ENCODE results near the gene TENT5A.
"Not testable (repeated sequence)": the region's sequence is repeated elsewhere in the genome, so short reads cannot be mapped to it uniquely, and the experiment has no call there.

Gene TENT5A

DNA sequence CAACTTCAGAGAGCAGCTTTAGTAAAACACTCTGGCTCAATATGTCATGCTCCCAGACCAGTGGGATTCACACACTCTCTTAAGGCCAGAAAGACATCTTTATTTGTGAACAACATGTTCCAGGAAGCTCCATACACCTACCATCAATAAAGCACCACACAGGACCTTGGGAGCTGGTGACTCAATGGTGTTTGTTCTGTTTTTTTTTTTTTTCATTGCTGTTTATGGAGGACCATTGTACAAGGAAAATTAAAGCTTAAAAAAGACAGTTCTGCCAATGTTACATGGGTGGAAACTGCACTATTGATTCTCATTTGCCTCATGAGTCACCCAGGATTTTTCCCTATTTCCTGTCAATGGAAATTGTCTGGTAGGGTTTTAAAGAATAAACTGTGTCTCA lies 36.3 kb upstream of the TENT5A start:
- Histone ChIP-seq H3K4me1 (ENCODE audit: control insufficient read depth, insufficient read depth, low read length) (peaks cover 50% of the 10 kb centered on the region), H3K9me3 (ENCODE audit: control insufficient read depth, insufficient read depth, low read length) (no peaks in the 10 kb centered on the region), H3K27me3 (ENCODE audit: control insufficient read depth, insufficient read depth, low read length) (no peaks in the 10 kb centered on the region), H3K27ac (ENCODE audit: low read depth, low read length) (no peak overlapping the region), H3K36me3 (ENCODE audit: control insufficient read depth, insufficient read depth, low read length) (no peaks in the 10 kb centered on the region), H3K4me3 (ENCODE audit: low read depth, low read length) (no peak overlapping the region), H3K9ac (ENCODE audit: low read depth, low read length) (no peak overlapping the region)

- H3K4me3 ChIP-seq (ENCODE audit: low read depth, low read length), result no peak overlapping the region
- H3K4me1 ChIP-seq (ENCODE audit: control insufficient read depth, insufficient read depth, low read length), result peaks cover 52% of the 10 kb centered on the region
- H3K27ac ChIP-seq (ENCODE audit: low read depth, low read length), result no peak overlapping the region
- no peak overlapping the region for H3K9ac ChIP-seq (ENCODE audit: low read depth, low read length)
- H3K27me3 ChIP-seq (ENCODE audit: control insufficient read depth, insufficient read depth, low read length), result no peaks in the 10 kb centered on the region
- no peaks in the 10 kb centered on the region for H3K36me3 ChIP-seq (ENCODE audit: control insufficient read depth, insufficient read depth, low read length)
- no peaks in the 10 kb centered on the region for H3K9me3 ChIP-seq (ENCODE audit: control insufficient read depth, insufficient read depth, low read length)
Observed at GRCh38 chr6:81787313-81788068, 35.0 kb upstream of the TENT5A start.

DNA sequence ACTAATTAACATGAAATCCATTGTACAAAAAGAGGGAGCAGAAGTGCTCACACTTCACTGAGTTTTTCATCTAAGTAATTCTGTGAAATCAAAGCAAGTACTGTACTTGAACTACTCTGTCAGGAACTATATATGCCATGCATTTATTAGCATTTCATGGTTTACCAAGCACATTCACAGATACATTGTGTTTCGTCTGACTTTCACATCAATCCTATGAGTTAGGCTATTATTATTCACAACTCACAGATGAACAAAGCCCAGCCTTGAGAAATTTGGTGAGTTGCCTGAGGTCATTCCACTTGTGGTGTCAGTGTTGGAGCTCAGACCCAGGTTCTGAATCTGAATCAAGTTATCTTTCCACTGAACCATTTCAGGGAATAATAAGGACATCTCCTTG lies 33.7 kb upstream of the TENT5A start:
- Histone ChIP-seq H3K4me3 (ENCODE audit: low read depth, low read length) (no peak overlapping the region), H3K27ac (ENCODE audit: low read depth, low read length) (no peak overlapping the region), H3K9me3 (ENCODE audit: control insufficient read depth, insufficient read depth, low read length) (no peaks in the 10 kb centered on the region), H3K4me1 (ENCODE audit: control insufficient read depth, insufficient read depth, low read length) (peaks cover 52% of the 10 kb centered on the region), H3K9ac (ENCODE audit: low read depth, low read length) (no peak overlapping the region), H3K27me3 (ENCODE audit: control insufficient read depth, insufficient read depth, low read length) (no peaks in the 10 kb centered on the region), H3K36me3 (ENCODE audit: control insufficient read depth, insufficient read depth, low read length) (no peaks in the 10 kb centered on the region)

DNA sequence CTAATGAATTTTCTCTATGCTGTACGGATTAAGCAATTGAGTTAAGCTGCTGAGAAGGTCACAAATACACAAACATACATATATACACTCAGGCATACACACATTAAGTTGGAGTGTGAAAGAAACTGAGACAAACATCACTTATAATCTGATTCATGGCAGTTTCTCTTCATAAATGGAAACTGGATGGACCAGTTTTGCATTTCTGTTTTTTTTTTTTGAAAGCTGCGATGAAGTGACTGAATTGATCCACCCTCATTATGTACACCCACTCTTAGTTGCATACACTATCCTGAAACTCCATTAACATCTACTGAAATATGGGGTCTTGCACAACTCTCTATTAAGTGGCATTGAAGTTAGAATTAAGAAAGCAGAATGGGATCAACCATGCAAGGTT lies 32.9 kb upstream of the TENT5A start:
- no peaks in the 10 kb centered on the region for H3K9me3 ChIP-seq (ENCODE audit: control insufficient read depth, insufficient read depth, low read length)
- no peaks in the 10 kb centered on the region for H3K27me3 ChIP-seq (ENCODE audit: control insufficient read depth, insufficient read depth, low read length)
- no peak overlapping the region for H3K27ac ChIP-seq (ENCODE audit: low read depth, low read length)
- H3K4me3 ChIP-seq (ENCODE audit: low read depth, low read length), result no peak overlapping the region
- no peak overlapping the region for H3K9ac ChIP-seq (ENCODE audit: low read depth, low read length)
- peaks cover 44% of the 10 kb centered on the region for H3K4me1 ChIP-seq (ENCODE audit: control insufficient read depth, insufficient read depth, low read length)
- H3K36me3 ChIP-seq (ENCODE audit: control insufficient read depth, insufficient read depth, low read length), result no peaks in the 10 kb centered on the region

DNA sequence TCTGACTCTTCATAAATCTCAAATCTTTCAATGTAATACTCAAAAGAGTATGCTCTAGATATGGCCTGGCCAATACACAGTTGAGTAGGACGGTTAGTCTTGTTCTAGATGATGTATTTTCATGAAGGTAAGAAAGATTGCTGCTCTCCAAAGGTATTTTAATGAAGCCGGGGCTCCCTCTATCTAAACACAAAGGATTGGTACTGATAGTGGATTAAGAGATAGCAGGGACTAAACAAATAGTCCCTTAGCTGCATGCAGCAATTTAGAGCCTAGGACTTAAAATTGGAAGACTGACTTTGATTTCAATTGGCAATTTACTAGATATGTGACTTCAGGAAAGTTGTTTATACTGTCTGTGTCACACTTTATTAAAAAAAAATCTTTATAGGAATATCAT lies 31.4 kb upstream of the TENT5A start:
- H3K4me1 ChIP-seq (ENCODE audit: control insufficient read depth, insufficient read depth, low read length), result peaks cover 30% of the 10 kb centered on the region
- H3K27ac ChIP-seq (ENCODE audit: low read depth, low read length), result no peak overlapping the region
- H3K9ac ChIP-seq (ENCODE audit: low read depth, low read length), result no peak overlapping the region
- no peaks in the 10 kb centered on the region for H3K27me3 ChIP-seq (ENCODE audit: control insufficient read depth, insufficient read depth, low read length)
- no peaks in the 10 kb centered on the region for H3K36me3 ChIP-seq (ENCODE audit: control insufficient read depth, insufficient read depth, low read length)
- H3K4me3 ChIP-seq (ENCODE audit: low read depth, low read length), result no peak overlapping the region
- no peaks in the 10 kb centered on the region for H3K9me3 ChIP-seq (ENCODE audit: control insufficient read depth, insufficient read depth, low read length)

- H3K9me3 ChIP-seq (ENCODE audit: control insufficient read depth, insufficient read depth, low read length), result no peaks in the 10 kb centered on the region
- no peak overlapping the region for H3K4me3 ChIP-seq (ENCODE audit: low read depth, low read length)
- H3K36me3 ChIP-seq (ENCODE audit: control insufficient read depth, insufficient read depth, low read length), result no peaks in the 10 kb centered on the region
- H3K27ac ChIP-seq (ENCODE audit: low read depth, low read length), result no peak overlapping the region
- H3K9ac ChIP-seq (ENCODE audit: low read depth, low read length), result no peak overlapping the region
- peaks cover 14% of the 10 kb centered on the region for H3K4me1 ChIP-seq (ENCODE audit: control insufficient read depth, insufficient read depth, low read length)
- H3K27me3 ChIP-seq (ENCODE audit: control insufficient read depth, insufficient read depth, low read length), result no peaks in the 10 kb centered on the region
Observed at GRCh38 chr6:81781624-81782023, 29.1 kb upstream of the TENT5A start.

GRCh38 chr6:81777586-81778268 lies 25.2 kb upstream of the TENT5A start:
- Histone ChIP-seq H3K36me3 (ENCODE audit: control insufficient read depth, insufficient read depth, low read length) (no peaks in the 10 kb centered on the region), H3K9ac (ENCODE audit: low read depth, low read length) (no peak overlapping the region), H3K4me3 (ENCODE audit: low read depth, low read length) (no peak overlapping the region), H3K4me1 (ENCODE audit: control insufficient read depth, insufficient read depth, low read length) (no peaks in the 10 kb centered on the region), H3K27me3 (ENCODE audit: control insufficient read depth, insufficient read depth, low read length) (no peaks in the 10 kb centered on the region), H3K9me3 (ENCODE audit: control insufficient read depth, insufficient read depth, low read length) (no peaks in the 10 kb centered on the region), H3K27ac (ENCODE audit: low read depth, low read length) (no peak overlapping the region)

- not testable (repeated sequence) for H3K36me3 ChIP-seq (ENCODE audit: control insufficient read depth, insufficient read depth, low read length); H3K27me3 ChIP-seq (ENCODE audit: control insufficient read depth, insufficient read depth, low read length); H3K9ac ChIP-seq (ENCODE audit: low read depth, low read length); H3K4me1 ChIP-seq (ENCODE audit: control insufficient read depth, insufficient read depth, low read length); H3K9me3 ChIP-seq (ENCODE audit: control insufficient read depth, insufficient read depth, low read length); H3K4me3 ChIP-seq (ENCODE audit: low read depth, low read length); H3K27ac ChIP-seq (ENCODE audit: low read depth, low read length)
Observed at GRCh38 chr6:81776219-81776618, 23.7 kb upstream of the TENT5A start.

DNA sequence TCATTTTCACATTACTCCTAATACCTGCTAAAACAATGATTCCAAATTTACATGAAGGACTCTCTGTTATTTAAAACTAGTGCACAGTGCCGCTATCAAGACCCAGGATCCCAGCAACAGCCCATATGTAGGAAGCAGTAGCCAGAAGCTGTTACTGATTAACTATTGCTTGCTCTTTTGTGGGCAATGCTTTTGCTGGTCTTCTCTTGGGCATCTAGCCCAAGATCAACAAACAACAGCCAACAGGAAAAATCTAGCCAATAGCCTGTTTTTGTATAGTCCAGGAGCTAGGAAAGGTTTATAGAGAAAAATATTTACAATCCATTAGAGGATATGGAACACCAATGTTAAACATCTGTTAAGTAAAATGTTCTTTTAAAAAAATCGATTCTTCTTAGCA lies 22.1 kb upstream of the TENT5A start:
- no peaks in the 10 kb centered on the region for H3K9me3 ChIP-seq (ENCODE audit: control insufficient read depth, insufficient read depth, low read length)

DNA sequence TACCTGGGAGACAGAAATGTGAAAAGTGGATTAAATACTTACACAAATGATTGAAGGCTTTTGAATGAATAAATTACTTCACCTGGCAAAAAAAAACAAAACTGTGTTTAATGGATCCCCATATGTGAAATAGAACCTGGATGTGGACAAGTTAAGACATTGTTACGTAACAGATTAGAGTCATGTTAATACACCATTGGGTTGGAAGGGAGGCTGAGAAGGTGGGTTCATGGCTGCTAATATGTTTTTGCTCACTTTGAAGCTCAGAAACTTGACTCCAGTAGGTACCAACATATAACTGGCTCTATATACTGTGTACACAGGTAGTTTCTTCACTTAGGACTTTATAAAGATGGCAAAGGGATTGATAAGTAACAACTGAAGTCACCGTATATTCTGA lies 21.4 kb upstream of the TENT5A start:
- Histone ChIP-seq H3K36me3 (ENCODE audit: control insufficient read depth, insufficient read depth, low read length) (no peaks in the 10 kb centered on the region), H3K4me1 (ENCODE audit: control insufficient read depth, insufficient read depth, low read length) (peaks cover 7% of the 10 kb centered on the region), H3K4me3 (ENCODE audit: low read depth, low read length) (no peak overlapping the region), H3K9me3 (ENCODE audit: control insufficient read depth, insufficient read depth, low read length) (no peaks in the 10 kb centered on the region), H3K27me3 (ENCODE audit: control insufficient read depth, insufficient read depth, low read length) (no peaks in the 10 kb centered on the region), H3K27ac (ENCODE audit: low read depth, low read length) (no peak overlapping the region), H3K9ac (ENCODE audit: low read depth, low read length) (no peak overlapping the region)

More for the DNA sequence above, 22.1 kb upstream of the TENT5A start:
- H3K4me3 ChIP-seq (ENCODE audit: low read depth, low read length), result no peak overlapping the region
- no peaks in the 10 kb centered on the region for H3K27me3 ChIP-seq (ENCODE audit: control insufficient read depth, insufficient read depth, low read length)
- no peak overlapping the region for H3K27ac ChIP-seq (ENCODE audit: low read depth, low read length)
- no peaks in the 10 kb centered on the region for H3K36me3 ChIP-seq (ENCODE audit: control insufficient read depth, insufficient read depth, low read length)
- H3K4me1 ChIP-seq (ENCODE audit: control insufficient read depth, insufficient read depth, low read length), result peaks cover 5% of the 10 kb centered on the region
- no peak overlapping the region for H3K9ac ChIP-seq (ENCODE audit: low read depth, low read length)

DNA sequence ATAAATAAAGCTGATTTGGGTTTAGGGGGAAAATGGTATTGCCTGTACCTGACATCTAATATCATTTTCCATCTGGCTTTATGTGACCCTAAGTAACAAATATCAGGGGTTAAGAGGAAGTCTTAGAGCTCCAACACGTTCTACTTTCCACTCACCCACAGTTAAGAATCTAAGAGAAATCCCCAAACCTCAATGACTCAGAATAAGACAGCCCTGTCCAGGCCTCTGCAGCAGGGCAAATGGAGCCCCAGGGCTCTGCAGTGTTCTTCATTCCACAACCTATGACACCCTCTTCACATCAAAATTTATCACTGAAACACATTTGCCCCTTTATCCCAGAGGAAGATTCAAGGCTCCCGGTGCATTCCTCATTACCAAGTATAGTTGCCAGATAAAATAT lies 20.3 kb upstream of the TENT5A start:
- Histone ChIP-seq H3K4me1 (ENCODE audit: control insufficient read depth, insufficient read depth, low read length) (peaks cover 7% of the 10 kb centered on the region), H3K9ac (ENCODE audit: low read depth, low read length) (no peak overlapping the region), H3K27me3 (ENCODE audit: control insufficient read depth, insufficient read depth, low read length) (no peaks in the 10 kb centered on the region), H3K9me3 (ENCODE audit: control insufficient read depth, insufficient read depth, low read length) (no peaks in the 10 kb centered on the region), H3K36me3 (ENCODE audit: control insufficient read depth, insufficient read depth, low read length) (no peaks in the 10 kb centered on the region), H3K4me3 (ENCODE audit: low read depth, low read length) (no peak overlapping the region), H3K27ac (ENCODE audit: low read depth, low read length) (no peak overlapping the region)
